ENCODE results near the gene BBOX1.

DNA sequence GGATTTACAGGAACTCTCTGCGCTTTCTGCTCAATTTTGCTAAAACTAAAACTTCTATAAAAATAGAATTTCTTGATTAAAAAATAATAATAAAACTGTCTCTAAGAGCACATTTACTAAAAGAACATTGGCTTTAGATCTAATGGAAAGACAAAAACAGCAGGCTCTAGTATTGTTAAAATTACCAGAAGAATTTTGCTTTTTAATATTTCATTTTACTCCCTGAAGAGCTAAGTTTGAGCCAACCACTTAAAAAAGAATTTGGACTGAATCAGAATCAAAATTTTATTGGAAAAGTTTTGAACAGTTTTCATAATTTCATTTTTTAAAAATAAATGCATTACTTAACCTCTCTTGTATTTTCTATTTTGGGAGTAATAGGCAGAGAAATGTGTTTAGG lies 107.3 kb downstream of the BBOX1 start:
- no peak for TF ChIP-seq CTCF (IDR thresholded peaks at IDR 0.05)
- TF ChIP-seq POLR2AphosphoS5 (IDR thresholded peaks at IDR 0.05), result no peak

Measured in suprapubic skin (tissue), 3 donors.